ELF-1 (cell line): Measurements from ENCODE around the gene HBQ1.
"Not testable (repeated sequence)": the region's sequence is repeated elsewhere in the genome, so short reads cannot be mapped to it uniquely, and the experiment has no call there.

Experiments used
- DNase-seq: peaks from one replicate; pipeline ENCODE4 v3.0.0-alpha.2; 2016; ENCODE audit warnings: low read depth, low spot score

Gene HBQ1

DNA sequence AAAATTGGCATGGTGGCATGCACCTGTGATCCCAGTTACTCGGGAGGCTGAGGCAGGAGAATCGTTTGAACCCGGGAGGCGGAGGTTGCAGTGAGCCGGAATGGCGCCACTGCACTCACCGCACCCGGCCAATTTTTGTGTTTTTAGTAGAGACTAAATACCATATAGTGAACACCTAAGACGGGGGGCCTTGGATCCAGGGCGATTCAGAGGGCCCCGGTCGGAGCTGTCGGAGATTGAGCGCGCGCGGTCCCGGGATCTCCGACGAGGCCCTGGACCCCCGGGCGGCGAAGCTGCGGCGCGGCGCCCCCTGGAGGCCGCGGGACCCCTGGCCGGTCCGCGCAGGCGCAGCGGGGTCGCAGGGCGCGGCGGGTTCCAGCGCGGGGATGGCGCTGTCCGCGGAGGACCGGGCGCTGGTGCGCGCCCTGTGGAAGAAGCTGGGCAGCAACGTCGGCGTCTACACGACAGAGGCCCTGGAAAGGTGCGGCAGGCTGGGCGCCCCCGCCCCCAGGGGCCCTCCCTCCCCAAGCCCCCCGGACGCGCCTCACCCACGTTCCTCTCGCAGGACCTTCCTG is at the start of gene HBQ1:
HBQ1 (plus strand) TSS at position 359 of the 575 bp plus-strand sequence; CDS start at position 387, 28 bp downstream.
- peak; percentile 39 for DNase-seq

DNA sequence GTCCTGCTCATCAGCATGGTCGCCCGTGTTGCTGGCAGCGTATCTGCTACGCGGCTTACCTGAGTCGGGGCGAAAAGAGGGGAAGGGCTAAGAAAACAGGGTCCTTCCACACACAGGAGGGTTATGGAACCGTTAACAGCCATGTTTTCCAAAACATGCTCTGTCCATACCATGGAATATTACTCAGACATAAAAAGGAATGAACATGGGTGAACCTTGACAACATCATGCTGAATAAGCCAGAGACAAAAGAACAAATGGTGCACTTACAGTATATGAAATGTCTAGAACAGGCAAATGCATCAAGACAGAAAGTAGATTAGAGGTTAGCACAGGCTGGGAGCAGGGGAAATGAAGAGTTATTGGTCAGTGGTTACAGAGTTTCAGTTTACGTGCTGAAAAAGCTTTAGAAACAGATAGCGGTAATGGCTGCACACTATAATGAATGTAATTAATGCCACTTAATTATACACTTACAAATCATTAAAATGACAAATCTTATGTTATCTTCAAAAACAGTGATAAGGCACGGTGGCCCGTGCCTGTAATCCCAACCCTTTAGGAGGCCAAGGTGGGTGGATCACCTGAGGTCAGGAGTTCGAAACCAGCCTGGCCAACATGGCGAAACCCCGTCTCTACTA is 49.6 kb upstream of the HBQ1 start:
- DNase-seq, result no peak

DNA sequence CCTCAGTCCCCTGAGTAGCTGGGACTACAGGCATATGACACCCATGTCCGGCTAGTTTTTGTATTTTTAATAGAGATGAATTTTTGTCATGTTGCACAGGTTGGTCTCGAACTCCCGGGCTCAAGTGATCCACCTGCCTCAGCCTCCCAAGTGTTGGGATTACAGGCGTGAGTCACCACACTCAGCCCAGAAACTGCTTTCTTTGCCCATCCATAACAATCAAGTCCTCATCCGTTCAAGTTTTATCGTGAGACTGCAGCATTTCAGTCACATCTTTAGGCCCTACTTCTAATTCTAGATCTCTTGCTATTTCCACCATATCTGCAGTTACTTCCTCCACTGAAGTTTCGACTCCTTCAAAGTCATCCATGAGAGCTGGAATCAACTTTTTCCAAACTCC is 48.1 kb upstream of the HBQ1 start:
- DNase-seq, result no peak

DNA sequence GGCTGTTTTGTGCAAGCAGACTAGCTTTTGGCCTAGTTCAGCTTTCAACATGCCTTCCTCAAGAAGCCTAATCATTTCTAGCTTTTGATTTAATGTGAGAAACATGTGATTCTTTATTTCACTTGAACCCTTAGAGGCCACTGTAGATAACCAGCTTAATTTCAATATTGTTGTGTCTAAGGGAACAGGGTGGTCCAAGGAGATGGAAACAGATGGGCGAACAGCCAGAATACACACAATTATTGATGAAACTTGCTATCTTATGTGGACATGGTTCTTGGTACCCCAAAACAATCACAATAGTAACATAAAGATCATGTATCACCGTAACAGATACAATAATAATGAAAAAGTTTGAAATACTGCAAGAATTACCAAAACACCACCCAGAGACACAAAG is 46.5 kb upstream of the HBQ1 start:
- no peak for DNase-seq

DNA sequence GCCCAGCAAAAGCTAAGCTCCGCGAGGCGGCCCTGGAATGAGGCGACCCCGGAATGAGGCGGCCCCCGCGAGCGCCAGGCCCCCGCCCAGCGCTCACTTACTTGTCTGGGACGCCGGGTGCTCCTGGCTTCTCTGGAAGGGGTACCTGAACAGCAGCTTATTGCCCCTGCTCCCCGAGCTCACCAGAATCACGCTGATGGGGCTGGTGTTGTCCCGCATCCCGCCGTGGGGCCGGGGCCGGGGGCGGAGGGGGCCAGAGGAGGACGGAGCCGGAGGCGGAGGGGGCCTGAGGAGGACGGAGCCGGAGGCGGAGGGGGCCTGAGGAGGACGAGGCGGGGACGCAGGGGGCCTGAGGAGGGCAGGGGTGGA is 42.2 kb upstream of the HBQ1 start:
- peak; percentile 29 for DNase-seq

DNA sequence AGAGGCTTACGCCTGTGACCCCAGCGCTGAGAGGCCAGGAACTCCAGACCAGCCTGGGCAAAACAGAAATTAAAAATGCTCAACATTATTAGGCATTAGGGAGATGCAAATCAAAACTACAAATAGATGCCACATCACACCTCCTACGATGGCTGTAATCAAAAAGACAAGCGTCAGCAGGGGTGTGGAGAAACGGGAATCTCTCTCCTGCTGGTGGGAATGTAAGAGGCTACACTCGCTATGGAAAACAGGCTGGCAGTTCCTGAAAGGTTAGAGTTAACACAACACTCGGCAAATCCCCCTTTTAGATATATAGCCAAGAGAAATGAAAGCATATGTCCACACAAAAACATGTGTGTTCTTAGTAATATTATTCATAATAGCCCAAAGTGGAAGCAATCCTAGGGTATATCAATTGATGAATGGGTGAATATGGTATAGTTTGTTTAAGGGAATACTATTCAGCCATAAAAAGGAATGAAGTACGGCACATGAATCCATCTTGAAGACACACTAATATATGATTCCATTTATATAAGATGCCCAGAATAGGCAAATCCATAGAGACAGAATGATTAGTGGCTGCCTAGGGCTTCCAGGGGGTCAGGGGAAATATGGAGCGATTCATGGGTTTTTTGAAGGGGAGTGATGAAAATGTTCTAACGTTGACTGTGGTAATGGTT is 39.9 kb upstream of the HBQ1 start:
- DNase-seq, result no peak

DNA sequence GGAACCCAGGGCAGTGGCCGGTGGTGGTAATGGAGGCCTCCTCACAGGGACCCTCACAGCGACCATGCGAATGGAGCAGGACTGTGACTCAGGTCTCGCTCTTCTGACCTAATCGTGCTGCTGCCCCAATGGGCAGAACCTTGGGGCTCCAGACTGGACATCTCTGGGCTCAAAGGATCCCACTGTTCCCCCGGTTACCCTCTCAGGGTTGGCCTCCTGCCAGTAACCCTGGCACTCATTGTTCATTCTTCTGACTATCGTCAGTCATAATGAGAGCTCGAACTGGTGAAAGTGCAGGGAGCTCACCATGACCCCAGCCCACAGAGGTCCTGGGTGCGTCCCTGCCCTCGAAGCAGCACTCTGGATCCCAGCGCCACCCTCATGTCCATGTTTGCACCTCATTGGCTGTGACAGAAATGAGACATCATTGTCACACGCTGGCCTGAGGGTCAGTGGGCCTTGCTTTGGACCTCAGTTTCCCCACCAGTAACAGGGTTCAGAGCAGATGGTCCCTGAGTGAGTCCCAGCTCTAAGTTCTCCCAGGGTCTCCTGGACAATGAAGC is 37.8 kb upstream of the HBQ1 start:
- no peak for DNase-seq

DNA sequence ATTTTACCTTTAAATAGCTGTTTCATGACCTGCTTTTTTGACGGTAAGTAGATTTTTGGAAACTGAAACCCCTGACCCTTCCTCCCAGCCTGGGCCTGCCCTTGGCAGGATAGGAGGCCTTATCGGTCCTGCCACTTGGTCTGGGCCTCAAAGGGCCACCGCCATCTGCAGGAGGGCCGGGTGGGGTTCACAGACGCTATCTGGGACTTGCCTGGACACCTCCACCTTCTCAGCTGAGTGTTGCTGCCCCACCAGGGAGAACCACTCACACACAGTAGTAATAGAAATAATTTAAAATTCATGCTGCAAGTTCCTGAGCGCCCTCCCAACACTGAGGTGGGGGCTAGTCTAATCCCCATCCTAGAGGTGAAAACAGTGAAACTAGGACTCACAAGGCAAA is 37.2 kb upstream of the HBQ1 start:
- DNase-seq, result no peak

DNA sequence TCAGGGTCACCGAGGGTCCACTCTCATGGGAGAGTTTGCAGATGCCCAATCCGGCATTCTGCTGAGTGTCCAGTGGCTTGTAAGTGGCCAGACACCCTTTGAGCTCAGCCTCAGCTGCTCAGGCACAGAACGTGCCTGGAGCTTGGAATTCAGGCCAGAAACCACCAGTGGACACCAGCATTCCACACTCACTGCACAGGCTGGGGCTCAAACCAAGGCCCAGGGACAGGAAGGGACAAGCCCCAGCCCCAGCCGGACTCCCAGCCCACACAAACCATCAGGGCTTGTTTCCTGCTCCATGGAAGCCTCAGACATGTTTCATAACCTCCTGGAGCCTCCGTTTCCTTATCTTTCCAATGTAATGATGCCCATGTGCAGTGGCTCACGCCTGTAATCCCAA is 36.8 kb upstream of the HBQ1 start:
- DNase-seq, result no peak

DNA sequence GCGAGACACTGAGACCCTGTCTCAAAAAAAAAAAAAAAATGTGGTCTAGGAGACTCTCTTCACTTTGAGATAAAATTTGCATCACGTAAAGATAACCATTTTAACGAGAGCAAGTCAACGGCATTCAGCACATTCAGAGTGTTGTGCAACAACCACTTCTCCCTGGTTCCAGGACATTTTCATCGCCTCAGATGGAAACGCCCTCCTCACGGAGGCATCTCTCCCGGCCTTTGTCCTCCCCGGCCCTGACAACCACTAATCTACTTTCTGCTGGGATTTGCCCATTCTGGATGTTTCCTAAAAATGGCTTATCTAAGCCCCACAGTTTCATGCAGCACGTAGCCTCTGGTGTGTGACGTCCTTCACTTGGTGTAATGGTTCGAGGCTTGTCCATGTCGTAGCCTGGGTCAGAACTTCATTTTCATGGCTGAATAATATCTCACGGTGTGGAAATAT is 35.4 kb upstream of the HBQ1 start:
- DNase-seq, result no peak

DNA sequence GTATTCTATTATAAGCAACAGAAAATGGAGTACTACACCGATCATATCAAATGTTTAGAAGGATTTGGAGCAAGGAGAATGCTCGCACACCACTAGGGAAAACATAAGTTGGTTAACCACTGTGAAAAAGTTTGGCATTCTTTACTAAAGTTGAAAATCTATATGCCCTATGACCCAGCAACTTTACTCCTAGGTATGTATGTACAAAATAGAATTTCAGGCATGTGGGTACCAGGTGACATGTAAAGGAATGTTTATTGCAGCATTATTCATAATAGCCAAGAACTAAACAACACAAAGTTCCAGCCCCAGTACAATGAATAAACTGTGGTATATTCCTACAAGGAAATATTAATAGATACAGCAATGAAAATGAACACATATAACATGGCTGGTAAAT is 33.6 kb upstream of the HBQ1 start:
- DNase-seq, result no peak

DNA sequence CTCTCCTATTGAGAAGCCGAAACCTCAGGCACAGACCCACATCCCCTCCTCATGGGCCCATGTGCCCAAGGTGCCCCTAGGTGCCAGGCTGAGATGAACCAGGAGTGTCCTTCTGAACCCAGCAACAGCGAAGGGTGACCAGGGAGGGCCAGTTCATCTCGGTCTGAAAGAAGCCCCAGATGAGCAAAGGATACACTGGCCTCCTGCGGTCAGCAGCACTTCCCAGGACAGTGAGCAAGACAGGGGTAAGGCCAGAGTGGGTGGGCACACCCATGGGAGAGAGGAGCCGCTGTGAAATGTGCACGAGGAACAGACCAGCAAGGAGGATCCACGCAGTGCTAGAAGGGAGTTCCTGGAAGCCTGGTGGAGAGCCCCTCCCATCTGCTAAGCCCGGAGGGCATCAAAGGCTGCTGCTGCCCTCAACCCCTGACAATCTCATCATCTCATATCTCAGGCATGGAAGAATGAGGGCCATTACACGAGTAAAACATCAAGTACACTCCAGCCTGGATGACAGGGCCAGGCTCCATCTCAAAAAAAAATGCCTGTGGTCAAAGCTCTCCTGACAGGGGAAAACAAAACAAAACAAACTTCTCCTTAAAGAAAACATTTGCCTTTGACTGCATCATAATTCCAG is 31.1 kb upstream of the HBQ1 start:
- no peak for DNase-seq

DNA sequence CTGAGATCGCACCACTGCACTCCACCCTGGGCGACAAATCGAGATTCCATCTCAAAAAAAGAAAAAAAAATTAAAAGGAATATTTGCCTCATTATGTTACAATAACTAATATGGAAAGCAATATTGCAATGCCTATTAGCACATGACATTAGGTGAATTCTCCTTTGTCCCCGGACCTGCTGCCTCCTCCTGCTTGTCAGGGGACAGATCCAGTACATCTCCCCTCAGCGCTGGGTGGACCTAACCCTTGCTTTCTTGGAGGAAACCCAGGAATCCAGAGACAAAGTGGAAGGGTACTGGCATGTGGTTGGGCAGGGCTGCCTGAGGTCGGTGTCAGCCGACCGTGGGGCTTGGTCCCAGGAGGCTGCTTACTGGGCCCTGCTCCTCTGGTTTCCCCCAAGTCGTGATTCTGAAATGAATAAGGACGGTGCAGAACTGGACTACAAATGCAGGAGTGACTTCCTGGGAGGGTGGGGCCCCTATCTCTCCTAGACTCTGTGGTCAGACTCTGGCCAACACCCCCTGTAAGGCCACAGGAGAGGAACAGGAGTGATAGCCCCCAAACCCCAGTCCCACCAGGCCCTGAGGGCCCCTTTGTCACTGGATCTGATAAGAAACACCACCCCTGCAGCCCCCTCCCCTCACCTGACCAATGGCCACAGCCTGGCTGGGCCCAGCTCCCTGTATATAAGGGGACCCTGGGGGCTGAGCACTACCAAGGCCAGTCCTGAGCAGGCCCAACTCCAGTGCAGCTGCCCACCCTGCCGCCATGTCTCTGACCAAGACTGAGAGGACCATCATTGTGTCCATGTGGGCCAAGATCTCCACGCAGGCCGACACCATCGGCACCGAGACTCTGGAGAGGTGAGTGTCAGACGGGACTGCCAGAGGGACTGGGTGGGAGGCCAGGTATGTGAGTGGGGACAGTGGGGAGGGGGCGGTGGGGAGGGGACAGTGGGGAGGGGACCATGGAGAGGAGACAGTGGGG is 27.8 kb upstream of the HBQ1 start, which contains the start of gene HBZ:
HBZ (plus strand) TSS at position 504 of the 988 bp plus-strand sequence; CDS start at position 770, 266 bp downstream.
- DNase-seq, result no peak

DNA sequence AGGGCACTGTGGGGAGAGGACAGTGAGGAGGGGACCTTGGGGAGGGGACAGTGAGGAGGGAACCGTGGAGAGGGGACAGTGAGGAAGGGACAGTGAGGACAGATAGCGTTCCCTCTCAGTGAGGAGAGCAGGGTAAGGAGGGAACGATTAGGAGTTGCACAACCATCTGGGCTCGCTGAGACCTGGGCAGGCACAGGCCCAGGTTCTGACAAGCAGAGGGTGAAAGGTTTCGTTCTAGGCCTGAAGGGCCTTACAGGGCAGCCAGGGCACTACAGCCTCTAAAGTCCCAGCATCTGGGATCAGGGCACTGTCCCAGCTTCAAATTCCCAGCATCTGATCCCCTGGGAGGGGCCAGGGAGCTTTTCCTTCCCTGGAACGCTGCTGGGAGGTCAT is 27.1 kb upstream of the HBQ1 start:
- not testable (repeated sequence) for DNase-seq

DNA sequence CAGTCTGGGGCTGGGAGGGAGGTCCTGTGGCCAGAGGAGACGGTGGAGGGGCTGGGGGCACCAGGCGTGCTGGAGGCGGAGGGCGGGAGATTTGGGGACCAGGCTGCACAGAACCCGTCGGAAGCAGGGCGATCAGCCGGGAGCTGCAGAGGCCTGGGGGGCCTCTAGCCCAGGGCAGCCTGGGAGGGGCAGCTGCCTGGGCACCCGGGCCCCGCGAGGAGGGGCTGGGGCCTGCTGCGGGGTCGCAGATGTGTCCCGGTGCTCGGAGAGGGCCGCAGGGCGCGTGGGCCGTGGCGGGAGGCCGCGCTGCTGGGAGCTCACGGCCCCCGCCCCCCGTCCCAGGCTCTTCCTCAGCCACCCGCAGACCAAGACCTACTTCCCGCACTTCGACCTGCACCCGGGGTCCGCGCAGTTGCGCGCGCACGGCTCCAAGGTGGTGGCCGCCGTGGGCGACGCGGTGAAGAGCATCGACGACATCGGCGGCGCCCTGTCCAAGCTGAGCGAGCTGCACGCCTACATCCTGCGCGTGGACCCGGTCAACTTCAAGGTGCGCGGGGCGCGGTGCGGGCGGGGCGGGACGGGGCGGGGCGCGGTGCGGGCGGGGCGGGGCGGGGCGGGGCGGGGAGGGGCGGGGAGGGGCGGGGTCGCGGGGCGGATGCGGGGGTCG is 26.6 kb upstream of the HBQ1 start:
- not testable (repeated sequence) for DNase-seq

DNA sequence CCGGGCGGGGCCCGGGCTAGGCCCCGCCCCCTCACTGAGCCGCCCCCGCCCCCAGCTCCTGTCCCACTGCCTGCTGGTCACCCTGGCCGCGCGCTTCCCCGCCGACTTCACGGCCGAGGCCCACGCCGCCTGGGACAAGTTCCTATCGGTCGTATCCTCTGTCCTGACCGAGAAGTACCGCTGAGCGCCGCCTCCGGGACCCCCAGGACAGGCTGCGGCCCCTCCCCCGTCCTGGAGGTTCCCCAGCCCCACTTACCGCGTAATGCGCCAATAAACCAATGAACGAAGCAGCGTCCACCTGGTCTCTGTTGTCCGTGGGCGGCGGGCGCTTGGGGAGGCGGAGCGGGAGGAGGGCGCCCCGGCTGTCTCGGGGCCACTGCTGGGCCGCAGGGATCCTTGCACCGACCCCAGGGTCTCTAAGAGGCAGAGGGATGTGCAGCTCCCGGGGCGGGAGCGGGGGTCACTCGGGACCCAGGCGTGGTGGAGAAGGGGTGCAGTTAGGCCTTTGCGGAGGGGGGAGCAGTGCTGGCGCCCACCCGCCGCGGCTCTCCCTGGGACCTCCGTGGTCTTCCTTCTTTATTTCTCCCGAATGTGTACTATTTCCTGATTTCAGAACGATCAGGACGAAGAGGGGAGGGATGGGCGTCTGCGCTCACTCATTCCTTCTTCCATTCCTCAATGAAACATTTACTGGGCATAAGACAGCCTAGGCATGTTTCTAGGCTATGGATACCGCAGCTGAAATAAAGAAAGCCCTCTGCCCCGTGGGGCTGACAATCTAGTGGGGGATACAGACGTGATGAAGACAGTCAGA is 25.8 kb upstream of the HBQ1 start:
- no peak for DNase-seq

DNA sequence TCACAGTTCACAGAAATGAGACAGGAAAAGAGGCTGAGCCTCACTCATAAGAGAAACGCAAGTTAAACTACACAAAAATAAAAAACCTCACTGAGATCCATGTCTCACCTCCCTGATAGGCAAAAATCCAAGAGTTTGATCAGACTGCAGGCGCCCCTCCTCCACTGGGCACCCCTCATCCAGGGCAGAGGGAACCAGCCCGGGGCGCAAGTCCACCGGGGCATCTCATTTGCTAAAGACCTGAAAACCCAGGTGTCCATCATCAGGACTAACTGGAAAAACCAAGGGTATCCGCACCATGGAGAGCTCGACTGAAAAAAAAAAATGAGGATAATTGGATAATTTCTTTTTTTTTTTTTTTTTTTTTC is 25.2 kb upstream of the HBQ1 start:
- DNase-seq, result no peak

DNA sequence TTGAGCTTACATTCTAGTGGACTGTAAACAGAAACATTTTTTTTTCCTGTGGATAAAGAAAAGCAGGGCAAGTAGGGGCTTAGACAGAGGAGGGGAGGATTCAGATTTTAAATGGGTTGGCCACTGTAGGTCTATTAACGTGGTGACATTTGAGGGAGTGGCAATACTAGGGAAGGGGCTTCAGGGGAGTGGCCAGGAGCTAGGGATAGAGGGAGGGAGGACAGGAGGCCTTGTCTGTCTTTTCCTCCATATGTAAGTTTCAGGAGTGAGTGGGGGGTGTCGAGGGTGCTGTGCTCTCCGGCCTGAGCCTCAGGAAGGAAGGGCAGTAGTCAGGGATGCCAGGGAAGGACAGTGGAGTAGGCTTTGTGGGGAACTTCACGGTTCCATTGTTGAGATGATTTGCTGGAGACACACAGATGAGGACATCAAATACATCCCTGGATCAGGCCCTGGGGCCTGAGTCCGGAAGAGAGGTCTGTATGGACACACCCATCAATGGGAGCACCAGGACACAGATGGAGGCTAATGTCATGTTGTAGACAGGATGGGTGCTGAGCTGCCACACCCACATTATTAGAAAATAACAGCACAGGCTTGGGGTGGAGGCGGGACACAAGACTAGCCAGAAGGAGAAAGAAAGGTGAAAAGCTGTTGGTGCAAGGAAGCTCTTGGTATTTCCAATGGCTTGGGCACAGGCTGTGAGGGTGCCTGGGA is 21.0 kb upstream of the HBQ1 start:
- DNase-seq, result no peak

DNA sequence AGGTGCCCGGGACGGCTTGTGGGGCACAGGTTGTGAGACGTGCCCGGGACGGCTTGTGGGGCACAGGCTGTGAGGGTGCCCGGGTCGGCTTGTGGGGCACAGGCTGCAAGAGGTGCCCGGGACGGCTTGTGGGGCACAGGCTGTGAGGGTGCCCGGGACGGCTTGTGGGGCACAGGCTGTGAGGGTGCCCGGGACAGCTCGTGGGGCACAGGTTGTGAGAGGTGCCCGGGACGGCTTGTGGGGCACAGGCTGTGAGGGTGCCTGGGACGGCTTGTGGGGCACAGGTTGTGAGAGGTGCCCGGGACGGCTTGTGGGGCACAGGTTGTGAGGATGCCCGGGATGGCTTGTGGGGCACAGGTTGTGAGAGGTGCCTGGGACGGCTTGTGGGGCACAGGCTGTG is 20.0 kb upstream of the HBQ1 start:
- not testable (repeated sequence) for DNase-seq
